DND-41 (cell line): ENCODE data around the gene FNBP1.
A peak's percentile ranks its signal among the peaks of the same experiment; 100 is the strongest.

Experiments used
- ATAC-seq: fragments of 200-7000 bp; cut with Tn5 transposase; 3 replicates; pipeline ENCODE4 v1.9.1; 2021; ENCODE audit warnings: low read depth; ENCODE audit not compliant: insufficient read depth
- DNase-seq: peaks from one replicate; pipeline ENCODE4 v3.0.0-alpha.2; 2020
- H2AFZ ChIP-seq: 2 replicates; pipeline ENCODE4 v1.6.0; 2012; ENCODE audit warnings: low read depth, low read length
- H3K27ac ChIP-seq: 2 replicates; pipeline ENCODE4 v1.5.1; 2012; ENCODE audit warnings: low read length, inconsistent platforms
- H3K27me3 ChIP-seq: fragments of 200-600 bp; sonication (generic); 2 replicates; pipeline ENCODE4 v1.6.0; 2012; ENCODE audit warnings: low read length, mild to moderate bottlenecking, inconsistent platforms; ENCODE audit not compliant: insufficient read depth, poor library complexity
- H3K36me3 ChIP-seq: 2 replicates; pipeline ENCODE4 v1.5.1; 2012; ENCODE audit warnings: low read length, inconsistent platforms; ENCODE audit not compliant: insufficient read depth
- H3K4me1 ChIP-seq: 2 replicates; pipeline ENCODE4 v1.5.1; 2012; ENCODE audit warnings: mild to moderate bottlenecking, low read length; ENCODE audit not compliant: insufficient read depth
- H3K4me2 ChIP-seq: 2 replicates; pipeline ENCODE4 v1.6.0; 2012; ENCODE audit warnings: mild to moderate bottlenecking, moderate library complexity, low read length, inconsistent platforms; ENCODE audit not compliant: insufficient read depth
- H3K4me3 ChIP-seq, 2 experiments: fragments of 200-600 bp in 1 of 2; shearing (Covaris generic) in 1 of 2; 2 replicates each; pipeline ENCODE4 v1.5.1; 2012 to 2016; ENCODE audit warnings: inconsistent platforms in 2 of 2, low read length in 2 of 2, mild to moderate bottlenecking in 2 of 2, low read depth in 1 of 2, moderate library complexity in 1 of 2
- H3K79me2 ChIP-seq: 2 replicates; pipeline ENCODE4 v1.6.0; 2012; ENCODE audit warnings: low read length, inconsistent platforms; ENCODE audit not compliant: insufficient read depth
- H3K9ac ChIP-seq: 2 replicates; pipeline ENCODE4 v1.6.0; 2012; ENCODE audit warnings: low read depth, mild to moderate bottlenecking, inconsistent platforms, low read length, moderate library complexity
- H3K9me3 ChIP-seq: 2 replicates; pipeline ENCODE4 v1.5.1; 2012; ENCODE audit warnings: low read length, moderate library complexity, mild to moderate bottlenecking, inconsistent platforms; ENCODE audit not compliant: insufficient read depth, severe bottlenecking
- H4K20me1 ChIP-seq: 2 replicates; pipeline ENCODE4 v1.6.0; 2012; ENCODE audit warnings: low read length; ENCODE audit not compliant: insufficient read depth
- EZH2 ChIP-seq: IDR thresholded peaks from 3 replicates; pipeline ENCODE4 v1.6.1; 2012; ENCODE audit warnings: borderline replicate concordance, low read depth, mild to moderate bottlenecking, moderate library complexity, low read length, inconsistent platforms; ENCODE audit not compliant: severe bottlenecking
- TF ChIP-seq, protein P1 (sequence below): IDR thresholded peaks from 2 replicates; pipeline ENCODE4 v1.5.1; 2012; ENCODE audit warnings: borderline replicate concordance, low read length, moderate library complexity, mild to moderate bottlenecking; ENCODE audit not compliant: poor library complexity, severe bottlenecking; ENCODE audit errors: extremely low read depth

The FNBP1 gene

DNA sequence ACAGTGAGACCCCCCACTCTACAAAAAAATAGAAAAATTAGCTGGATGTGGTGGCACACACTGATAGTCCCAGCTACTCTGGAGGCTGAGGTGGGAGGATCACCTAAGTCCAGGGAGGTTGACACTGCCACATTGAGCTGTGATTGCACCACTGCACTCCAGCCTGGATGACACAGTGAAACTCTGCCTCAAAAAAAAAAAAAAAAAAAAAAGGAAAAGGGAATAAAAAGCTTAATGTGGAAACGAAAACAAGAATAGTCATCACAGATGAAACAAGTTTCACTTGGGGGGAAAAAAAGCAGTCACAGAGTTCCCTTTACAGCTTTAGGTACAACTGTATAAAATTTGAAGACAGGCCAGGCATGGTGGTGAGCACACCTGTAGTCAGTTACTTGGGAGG is 84.2 kb downstream of the FNBP1 start:
- Histone ChIP-seq H3K4me2 (no peak overlapping the region), H3K27me3 (no peaks in the 10 kb centered on the region), H2AFZ (no peak overlapping the region), H3K79me2 (peaks cover 96% of the 10 kb centered on the region), H3K36me3 (peaks cover 86% of the 10 kb centered on the region), H3K4me1 (peaks cover 25% of the 10 kb centered on the region), H3K4me3 (no peak overlapping the region), H3K9me3 (no peaks in the 10 kb centered on the region), H4K20me1 (peaks cover 8% of the 10 kb centered on the region), H3K9ac (no peak overlapping the region), H3K27ac (no peak overlapping the region)
- ATAC-seq, result no peak
- DNase-seq, result no peak
- TF ChIP-seq, protein P1, sequence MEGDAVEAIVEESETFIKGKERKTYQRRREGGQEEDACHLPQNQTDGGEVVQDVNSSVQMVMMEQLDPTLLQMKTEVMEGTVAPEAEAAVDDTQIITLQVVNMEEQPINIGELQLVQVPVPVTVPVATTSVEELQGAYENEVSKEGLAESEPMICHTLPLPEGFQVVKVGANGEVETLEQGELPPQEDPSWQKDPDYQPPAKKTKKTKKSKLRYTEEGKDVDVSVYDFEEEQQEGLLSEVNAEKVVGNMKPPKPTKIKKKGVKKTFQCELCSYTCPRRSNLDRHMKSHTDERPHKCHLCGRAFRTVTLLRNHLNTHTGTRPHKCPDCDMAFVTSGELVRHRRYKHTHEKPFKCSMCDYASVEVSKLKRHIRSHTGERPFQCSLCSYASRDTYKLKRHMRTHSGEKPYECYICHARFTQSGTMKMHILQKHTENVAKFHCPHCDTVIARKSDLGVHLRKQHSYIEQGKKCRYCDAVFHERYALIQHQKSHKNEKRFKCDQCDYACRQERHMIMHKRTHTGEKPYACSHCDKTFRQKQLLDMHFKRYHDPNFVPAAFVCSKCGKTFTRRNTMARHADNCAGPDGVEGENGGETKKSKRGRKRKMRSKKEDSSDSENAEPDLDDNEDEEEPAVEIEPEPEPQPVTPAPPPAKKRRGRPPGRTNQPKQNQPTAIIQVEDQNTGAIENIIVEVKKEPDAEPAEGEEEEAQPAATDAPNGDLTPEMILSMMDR, result no peak
- TF ChIP-seq EZH2, result no peak

DNA sequence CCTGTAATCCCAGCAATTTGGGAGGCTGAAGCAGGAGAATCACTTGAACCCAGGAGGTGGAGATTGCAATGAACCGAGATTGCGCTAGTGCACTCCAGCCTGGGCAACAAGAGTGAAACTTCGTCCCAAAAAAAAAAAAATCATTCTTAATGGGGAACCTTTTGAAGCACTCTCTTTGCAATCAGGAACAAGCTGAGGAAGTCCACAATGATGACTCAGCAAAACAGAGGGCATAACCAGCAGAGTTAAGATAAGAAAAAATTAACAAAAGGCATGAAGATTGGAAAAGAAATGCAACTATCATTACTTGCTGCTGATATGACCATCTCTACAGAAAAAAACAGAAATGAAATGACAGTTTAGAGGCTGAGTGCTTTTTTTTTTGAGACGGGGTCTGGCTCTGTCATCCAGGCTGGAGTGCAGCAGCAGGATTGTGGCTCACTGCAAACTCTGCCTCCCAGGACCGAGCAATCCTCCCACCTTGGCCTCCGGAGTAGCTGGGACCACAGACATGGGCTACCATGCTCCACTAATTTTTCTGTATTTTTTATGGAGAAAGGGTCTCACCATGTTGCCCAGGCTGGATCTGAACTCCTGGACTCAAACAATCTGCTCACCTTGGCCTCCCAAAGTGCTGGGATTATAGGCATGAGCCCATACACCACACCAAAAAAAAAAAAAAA is 88.0 kb downstream of the FNBP1 start:
- no peaks in the 10 kb centered on the region for H3K27me3 ChIP-seq
- peaks cover 94% of the 10 kb centered on the region for H3K79me2 ChIP-seq
- H4K20me1 ChIP-seq, result 0 out of 2 replicates have a peak, but pooled peaks cover 5% of the 10 kb centered on the region
- H2AFZ ChIP-seq, result no peak overlapping the region
- DNase-seq (no peak), ATAC-seq (no peak)
- H3K4me1 ChIP-seq, result peaks cover 14% of the 10 kb centered on the region
- peaks cover 95% of the 10 kb centered on the region for H3K36me3 ChIP-seq
- H3K9me3 ChIP-seq, result no peaks in the 10 kb centered on the region
- no peak overlapping the region for H3K9ac ChIP-seq
- no peak overlapping the region for H3K4me3 ChIP-seq
- no peak overlapping the region for H3K4me2 ChIP-seq
- TF ChIP-seq EZH2, result no peak
- TF ChIP-seq, protein P1, result no peak
- H3K27ac ChIP-seq, result peak overlapping the region; percentile 47; the same call in 1 of the 2 replicates

DNA sequence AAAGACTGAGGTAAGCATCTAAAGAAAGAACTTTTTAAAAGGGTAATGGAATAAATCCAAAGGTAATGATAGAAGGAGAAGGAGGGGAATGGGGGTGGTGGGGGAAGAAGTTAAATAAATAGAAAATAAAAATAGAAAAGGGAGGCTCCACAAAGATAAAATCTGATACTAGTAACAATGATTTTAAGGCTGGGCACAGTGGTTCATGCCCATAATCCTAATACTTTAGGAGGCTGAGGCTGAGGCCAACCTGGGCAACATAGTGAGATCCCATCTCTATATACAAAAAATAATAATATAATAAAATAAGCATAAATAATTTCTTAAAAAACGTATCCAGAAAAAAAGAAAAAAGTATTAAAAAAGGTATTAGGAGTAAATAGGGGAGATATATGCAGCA is 89.3 kb downstream of the FNBP1 start:
- TF ChIP-seq, protein P1, result no peak
- no peak for TF ChIP-seq EZH2
- Histone ChIP-seq H3K27me3 (no peaks in the 10 kb centered on the region), H3K79me2 (peaks cover 95% of the 10 kb centered on the region), H3K9me3 (no peaks in the 10 kb centered on the region), H3K27ac (no peak overlapping the region), H3K4me3 (no peak overlapping the region), H3K4me1 (peaks cover 27% of the 10 kb centered on the region), H3K36me3 (peaks cover 96% of the 10 kb centered on the region), H2AFZ (no peak overlapping the region), H3K9ac (no peak overlapping the region), H3K4me2 (no peak overlapping the region), H4K20me1 (no peaks in the 10 kb centered on the region)
- DNase-seq, result no peak
- ATAC-seq, result no peak
